IPS DF 19.7 (cell line): ENCODE data around the gene OTUD4.

Experiments used
- DNase-seq: peaks from one replicate; pipeline ENCODE4 v3.0.0-alpha.2; 2013; ENCODE audit warnings: low read depth, low spot score

Gene OTUD4

GRCh38 chr4:145130788-145131399 lies 49.5 kb downstream of the OTUD4 start:
- no peak for DNase-seq

GRCh38 chr4:145130130-145130529 lies 50.3 kb downstream of the OTUD4 start:
- no peak for DNase-seq

GRCh38 chr4:145125396-145125795 lies 55.0 kb downstream of the OTUD4 start:
- DNase-seq, result no peak

DNA sequence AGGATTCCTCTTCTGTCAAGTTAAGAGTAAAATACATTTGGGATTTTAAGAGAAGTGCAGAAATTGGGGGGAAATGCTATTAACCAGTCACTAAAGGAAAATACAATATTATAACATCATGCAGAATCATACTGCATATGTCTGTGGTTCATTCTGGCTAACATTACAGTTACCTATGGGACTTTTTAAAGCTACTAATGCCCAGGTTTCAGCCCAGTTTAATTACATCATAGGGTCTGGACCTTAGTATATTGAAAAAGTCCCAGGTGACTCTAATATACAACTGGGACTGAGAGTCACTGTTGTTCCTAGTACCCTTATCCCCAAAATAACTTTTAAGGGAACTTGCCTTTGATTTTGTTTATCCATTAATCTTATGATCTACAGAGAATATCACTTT lies 72.3 kb downstream of the OTUD4 start:
- no peak for DNase-seq

DNA sequence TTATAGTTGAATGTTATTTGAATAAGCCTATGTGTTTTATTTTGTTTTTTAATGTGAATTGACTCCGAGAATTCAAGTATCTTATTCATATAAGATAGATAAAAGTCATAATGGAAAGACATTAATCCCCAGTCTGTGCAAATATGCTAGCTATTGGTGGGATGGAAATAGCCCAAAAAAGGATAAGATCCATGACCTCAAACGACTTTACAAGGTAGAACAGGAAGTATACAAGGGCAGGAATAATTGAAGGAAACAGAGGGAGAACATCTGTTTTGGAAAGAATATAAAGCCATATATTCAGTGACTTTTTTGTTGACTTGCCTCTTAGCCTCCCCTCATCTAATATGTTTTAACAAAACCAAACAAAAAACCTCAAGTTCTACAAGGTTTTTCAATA lies 73.3 kb downstream of the OTUD4 start:
- no peak for DNase-seq

DNA sequence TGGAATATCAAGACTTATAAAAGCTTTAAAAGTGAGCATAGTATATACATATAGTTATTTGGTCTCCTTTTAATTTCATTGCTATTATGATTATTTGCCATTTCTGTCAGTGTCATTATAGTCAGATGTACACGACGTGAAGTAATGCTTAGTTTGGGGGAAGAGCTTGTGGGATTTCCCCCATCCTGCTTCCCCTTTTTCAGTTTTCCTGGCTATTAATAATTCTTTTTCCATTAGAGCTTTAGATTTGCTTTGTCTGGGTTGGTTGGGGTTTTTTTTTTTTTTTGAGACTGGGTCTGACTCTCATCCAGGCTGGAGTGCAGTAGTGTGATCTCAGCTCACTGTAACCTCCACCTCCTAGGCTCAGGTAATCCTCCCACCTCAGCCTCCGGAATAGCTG lies 76.9 kb downstream of the OTUD4 start:
- no peak for DNase-seq

DNA sequence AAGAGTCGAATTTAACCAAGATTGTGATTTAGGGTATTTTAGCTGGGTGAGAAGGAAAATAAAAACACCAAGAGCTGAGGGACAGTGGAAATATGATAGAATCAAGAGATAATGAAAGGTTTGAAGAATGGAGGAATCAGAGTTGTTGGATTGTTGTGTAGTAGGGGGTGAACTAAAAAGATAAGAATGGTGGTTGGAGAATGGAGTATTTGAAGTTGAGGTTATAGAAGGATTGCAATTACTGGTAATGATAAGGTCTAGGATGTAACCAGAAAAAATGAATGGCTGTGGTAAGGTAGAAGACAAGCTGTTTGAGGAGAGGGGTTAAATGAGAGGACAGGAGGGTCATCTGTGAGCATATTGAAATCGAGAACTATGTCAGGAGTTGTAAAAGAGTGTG lies 77.8 kb downstream of the OTUD4 start:
- no peak for DNase-seq

DNA sequence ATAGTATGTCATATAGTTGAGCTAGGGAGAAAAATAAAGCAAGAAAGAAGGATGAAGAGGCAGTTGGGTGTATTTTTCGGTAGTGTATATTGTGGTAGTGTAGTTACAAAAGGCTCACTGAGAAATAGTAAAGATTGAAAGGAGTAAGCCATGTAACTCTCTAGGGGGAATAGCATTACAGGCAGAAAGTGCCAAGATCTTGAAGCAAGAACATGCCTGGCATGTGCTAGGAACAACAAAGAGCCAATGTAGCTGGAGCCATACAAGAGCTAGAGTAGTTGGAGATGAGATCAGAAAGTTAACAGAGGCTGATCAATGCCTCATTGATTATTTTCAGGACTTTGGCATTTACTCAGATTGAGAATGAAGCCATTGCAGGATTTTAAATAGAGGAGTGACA lies 79.3 kb downstream of the OTUD4 start:
- DNase-seq, result no peak

DNA sequence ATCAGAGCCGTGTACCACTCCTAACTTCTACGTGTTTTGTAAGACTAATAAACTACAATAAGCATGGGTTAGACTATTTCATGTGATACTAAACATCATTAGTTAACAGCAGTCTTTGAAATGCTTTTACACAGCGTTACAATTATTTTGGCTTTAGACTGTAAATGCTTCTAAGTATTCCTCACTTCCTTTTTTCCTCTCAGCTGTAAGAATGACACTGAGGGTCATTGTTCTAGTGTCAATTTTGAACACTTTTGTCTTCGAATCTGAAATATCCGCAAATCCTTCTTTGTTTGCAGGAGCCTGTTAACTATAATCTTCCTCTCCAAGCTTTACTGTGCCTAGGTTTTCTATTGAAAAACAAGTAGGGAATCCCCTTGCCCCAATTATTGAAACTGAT lies 80.7 kb downstream of the OTUD4 start:
- DNase-seq, result no peak

DNA sequence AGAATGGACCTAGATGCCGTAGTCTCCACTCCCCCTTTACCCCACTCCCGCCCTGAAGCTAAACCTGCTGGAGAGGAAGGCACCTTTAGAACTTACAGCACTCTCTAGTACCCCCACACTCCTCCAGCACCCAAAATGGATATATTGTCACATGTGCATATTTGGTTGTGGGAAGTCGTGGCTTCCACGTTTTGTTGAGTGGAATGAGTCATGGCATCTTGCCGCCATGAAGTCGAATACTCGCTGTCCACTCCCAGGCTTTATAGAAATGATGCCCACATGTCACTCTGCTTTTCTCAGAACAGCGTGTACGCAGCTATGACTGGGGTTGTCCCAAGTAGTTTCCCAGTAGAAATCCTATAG lies 81.7 kb downstream of the OTUD4 start:
- DNase-seq, result no peak

- peak; percentile 96 for DNase-seq
Measured at GRCh38 chr4:145097821-145098674, 82.3 kb downstream of the OTUD4 start, which contains the start of the genes ABCE1 and ANAPC10. Gene ABCE1, plus strand, starts transcription at chr4:145098311. Its CDS starts 6,102 bp downstream, at chr4:145104413. Gene ANAPC10, minus strand, starts transcription at chr4:145098196. Its CDS starts 2,097 bp downstream, at chr4:145096099.

- no peak for DNase-seq
Measured at GRCh38 chr4:145097331-145097820, 83.0 kb downstream of the OTUD4 start.

GRCh38 chr4:145093638-145094037 lies 86.8 kb downstream of the OTUD4 start:
- DNase-seq, result no peak

DNA sequence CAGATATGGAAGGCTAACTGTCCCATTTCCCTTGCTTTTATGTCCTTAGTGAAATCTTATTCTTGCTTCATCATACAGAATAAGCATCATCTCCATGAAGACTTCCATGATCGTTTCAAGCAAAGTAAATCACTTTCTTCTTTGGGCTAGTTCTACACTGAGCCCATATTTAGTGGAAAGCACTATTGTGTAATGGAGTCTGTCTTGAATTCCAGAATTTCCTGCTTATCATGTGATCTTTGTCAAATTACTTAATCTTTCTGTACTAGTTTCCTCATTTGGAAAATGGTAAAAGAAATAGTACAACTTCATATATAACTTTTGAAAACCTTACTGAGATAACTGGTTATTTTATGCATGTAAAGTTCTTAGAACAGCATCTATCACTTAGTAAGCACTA lies 90.0 kb downstream of the OTUD4 start:
- no peak for DNase-seq

GRCh38 chr4:145083891-145084605 lies 96.3 kb downstream of the OTUD4 start:
- no peak for DNase-seq
